Hepatocyte (in vitro differentiated cells): ENCODE data around the gene PHAF1. TPM values are rescaled to one million over a fixed set of nuclear protein-coding genes. Genes with fewer than 3 reads are reported as not detected.

Source experiments
- DNase-seq: peaks from one replicate; pipeline ENCODE4 v3.0.0-alpha.2; 2016; ENCODE audit warnings: low spot score
- H2AFZ ChIP-seq: fragments of 200-600 bp; sonication (generic); 2 replicates; pipeline ENCODE4 v1.6.0; 2016; ENCODE audit warnings: antibody characterized with exemption, mild to moderate bottlenecking
- H3K27ac ChIP-seq: fragments of 200-600 bp; sonication (generic); 2 replicates; pipeline ENCODE4 v1.5.1; 2016; ENCODE audit warnings: mild to moderate bottlenecking
- H3K27me3 ChIP-seq: fragments of 200-600 bp; sonication (generic); 2 replicates; pipeline ENCODE4 v1.6.1; 2016
- H3K36me3 ChIP-seq: fragments of 200-600 bp; sonication (generic); replicated peaks from 2 replicates; pipeline ENCODE4 v1.5.1; 2016; ENCODE audit warnings: low read depth; ENCODE audit not compliant: insufficient read depth
- H3K4me1 ChIP-seq: fragments of 200-600 bp; sonication (generic); 2 replicates; pipeline ENCODE4 v1.5.1; 2016; ENCODE audit warnings: mild to moderate bottlenecking, moderate library complexity; ENCODE audit not compliant: insufficient read depth
- H3K4me2 ChIP-seq: fragments of 200-600 bp; sonication (generic); 2 replicates; pipeline ENCODE4 v1.6.0; 2016
- H3K4me3 ChIP-seq: fragments of 200-600 bp; sonication (generic); 2 replicates; pipeline ENCODE4 v1.5.1; 2016; ENCODE audit warnings: mild to moderate bottlenecking
- H3K79me2 ChIP-seq: fragments of 200-600 bp; sonication (generic); 2 replicates; pipeline ENCODE4 v1.6.0; 2017; ENCODE audit warnings: mild to moderate bottlenecking
- H3K9me2 ChIP-seq: fragments of 200-600 bp; sonication (generic); replicated peaks from 2 replicates; pipeline ENCODE4 v1.6.0; 2017; ENCODE audit warnings: mild to moderate bottlenecking; ENCODE audit not compliant: insufficient read depth
- H3K9me3 ChIP-seq: fragments of 200-600 bp; sonication (generic); 2 replicates; pipeline ENCODE4 v1.5.1; 2016; ENCODE audit warnings: low read depth, mild to moderate bottlenecking
- H4K20me1 ChIP-seq: fragments of 200-600 bp; sonication (generic); 2 replicates; pipeline ENCODE4 v1.6.0; 2016; ENCODE audit warnings: mild to moderate bottlenecking; ENCODE audit not compliant: insufficient read depth, poor library complexity, severe bottlenecking
- CTCF ChIP-seq: fragments of 200-600 bp; sonication (generic); IDR thresholded peaks from 2 replicates; pipeline ENCODE4 v1.5.1; 2016; ENCODE audit warnings: antibody characterized with exemption, mild to moderate bottlenecking; ENCODE audit not compliant: poor library complexity
- EZH2 ChIP-seq: fragments of 200-600 bp; sonication (generic); IDR thresholded peaks from 2 replicates; pipeline ENCODE4 v1.6.1; 2016; ENCODE audit warnings: antibody characterized with exemption, mild to moderate bottlenecking, borderline replicate concordance
- EZH2phosphoT487 ChIP-seq: fragments of 200-600 bp; sonication (generic); IDR thresholded peaks from one replicate; pipeline ENCODE4 v1.6.1; 2018; ENCODE audit warnings: antibody characterized with exemption, mild to moderate bottlenecking, low read depth, moderate library complexity; ENCODE audit not compliant: unreplicated experiment, severe bottlenecking
- WGBS: methylation state at CpG from one replicate; pipeline ENCODE4 v1.1.6; 2016; ENCODE audit warnings: low lambda C conversion rate; ENCODE audit errors: missing lambda C conversion rate; 5-methylcytosine and 5-hydroxymethylcytosine counted together
- polyA plus RNA-seq: library from polyadenylated mRNA; unstranded; fragments of >200 nt; fragmentation: Nextera tagmentation; extraction: Ambion mirVana; gene quantifications from 2 replicates; pipeline ENCODE4 v1.2.1, GENCODE V29; 2016
- total RNA-seq: library from RNA; depleted of rRNA; stranded (reverse); fragments of >200 nt; gene quantifications from 2 replicates; pipeline ENCODE4 v1.2.3, GENCODE V29; 2014

PHAF1 gene
- total and polyA plus RNA-seq, 2 experiments from 2014 or later: 18.7 to 20.2 TPM

DNA sequence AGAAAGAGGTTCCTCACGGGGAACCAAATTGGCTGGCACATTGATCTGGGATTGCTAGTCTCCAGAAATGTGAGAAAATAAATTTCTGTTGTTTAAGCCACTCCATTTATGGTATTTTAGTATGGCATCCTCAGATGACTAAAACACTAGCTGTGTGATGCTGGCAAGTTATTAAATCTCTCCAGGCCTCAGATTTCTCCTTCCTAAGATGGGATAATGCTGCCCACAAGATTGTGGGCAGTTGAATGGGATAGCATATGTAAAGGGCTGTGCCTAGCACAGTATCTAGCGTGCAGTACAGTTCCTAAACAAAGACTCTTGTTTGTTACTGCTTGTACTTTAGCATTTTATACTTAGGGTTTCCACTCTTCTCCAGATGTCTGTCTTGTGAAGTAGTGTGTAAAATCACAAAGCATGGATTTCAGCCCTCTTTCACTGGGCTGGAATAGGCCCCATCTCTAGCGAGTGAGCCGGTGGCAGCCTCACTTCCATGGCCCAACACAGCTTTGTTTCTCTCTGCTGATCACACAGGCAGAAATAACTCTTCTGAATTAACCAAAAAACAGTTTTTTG lies 38.2 kb upstream of the PHAF1 start:
- no peaks in the 10 kb centered on the region for H3K27me3 ChIP-seq
- WGBS: 97% methylated on average over 4 of the region's 4 CpGs

DNA sequence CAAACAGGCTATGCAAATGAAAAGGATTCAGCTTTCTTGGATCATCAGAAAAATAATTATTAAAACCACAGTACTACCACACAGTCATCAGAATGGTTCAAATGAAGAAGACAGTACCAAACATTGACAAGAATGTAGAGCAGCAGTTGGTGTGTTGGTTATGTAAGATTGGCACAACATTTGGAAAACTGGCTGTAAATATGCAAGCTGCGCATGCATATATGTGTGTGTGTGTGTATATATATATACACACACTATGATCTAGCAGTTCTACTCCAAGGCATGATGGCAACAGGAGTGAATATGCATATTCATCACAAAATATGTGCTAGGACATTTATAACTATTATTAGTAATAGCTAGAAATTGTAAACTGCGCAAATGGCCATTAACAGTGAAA lies 34.4 kb upstream of the PHAF1 start:
- TF ChIP-seq EZH2: no peak
- TF ChIP-seq EZH2phosphoT487: no peak
- no peak for TF ChIP-seq CTCF
- no peaks in the 10 kb centered on the region for H3K36me3 ChIP-seq
- H4K20me1 ChIP-seq: no peaks in the 10 kb centered on the region
- H3K4me3 ChIP-seq: no peak overlapping the region
- no peaks in the 10 kb centered on the region for H3K79me2 ChIP-seq
- no peak for DNase-seq
- H3K27me3 ChIP-seq: no peaks in the 10 kb centered on the region
- H3K4me1 ChIP-seq: no peaks in the 10 kb centered on the region
- no peak overlapping the region for H3K27ac ChIP-seq
- H3K9me2 ChIP-seq: no peaks in the 10 kb centered on the region
- no peak overlapping the region for H2AFZ ChIP-seq
- no peaks in the 10 kb centered on the region for H3K9me3 ChIP-seq
- H3K4me2 ChIP-seq: no peak overlapping the region
- 100% methylated on average over 2 of the region's 2 CpGs for WGBS

More for the DNA sequence above, 38.2 kb upstream of the PHAF1 start:
- Histone ChIP-seq H3K4me1 (no peaks in the 10 kb centered on the region), H4K20me1 (no peaks in the 10 kb centered on the region), H3K27ac (no peak overlapping the region), H2AFZ (no peak overlapping the region), H3K79me2 (peaks cover 3% of the 10 kb centered on the region), H3K9me2 (no peaks in the 10 kb centered on the region), H3K9me3 (no peaks in the 10 kb centered on the region), H3K4me3 (no peak overlapping the region), H3K36me3 (no peaks in the 10 kb centered on the region), H3K4me2 (no peak overlapping the region)
- DNase-seq: no peak
- no peak for TF ChIP-seq EZH2phosphoT487
- no peak for TF ChIP-seq CTCF

DNA sequence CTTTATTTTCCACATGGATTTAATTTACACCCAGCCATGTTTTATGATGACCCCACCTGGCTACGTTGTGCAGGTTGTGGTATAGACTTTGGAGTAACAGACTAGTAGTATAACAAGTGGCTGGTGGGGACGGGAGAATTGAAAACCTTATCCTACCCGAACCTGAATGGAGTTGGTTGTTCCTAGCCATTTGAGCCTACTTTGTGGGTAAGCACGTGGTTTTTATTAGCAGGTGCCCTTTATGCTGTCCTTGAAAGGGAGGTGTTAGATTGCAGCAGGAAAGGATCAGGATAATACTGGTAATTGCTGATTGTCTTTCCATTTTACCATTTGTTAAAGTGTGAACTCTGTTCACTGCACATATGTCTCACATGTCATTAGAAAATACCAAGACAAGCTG lies 31.9 kb upstream of the PHAF1 start:
- no peaks in the 10 kb centered on the region for H3K9me3 ChIP-seq
- no peaks in the 10 kb centered on the region for H3K79me2 ChIP-seq
- no peak overlapping the region for H3K4me2 ChIP-seq
- H3K36me3 ChIP-seq: no peaks in the 10 kb centered on the region
- H3K9me2 ChIP-seq: no peaks in the 10 kb centered on the region
- H3K27ac ChIP-seq: no peak overlapping the region
- WGBS: 93% methylated on average over 4 of the region's 4 CpGs
- no peaks in the 10 kb centered on the region for H3K27me3 ChIP-seq
- H4K20me1 ChIP-seq: no peaks in the 10 kb centered on the region
- no peak overlapping the region for H2AFZ ChIP-seq
- no peak for DNase-seq
- H3K4me1 ChIP-seq: no peaks in the 10 kb centered on the region
- no peak for TF ChIP-seq EZH2phosphoT487
- no peak for TF ChIP-seq CTCF
- no peak for TF ChIP-seq EZH2
- H3K4me3 ChIP-seq: no peak overlapping the region

DNA sequence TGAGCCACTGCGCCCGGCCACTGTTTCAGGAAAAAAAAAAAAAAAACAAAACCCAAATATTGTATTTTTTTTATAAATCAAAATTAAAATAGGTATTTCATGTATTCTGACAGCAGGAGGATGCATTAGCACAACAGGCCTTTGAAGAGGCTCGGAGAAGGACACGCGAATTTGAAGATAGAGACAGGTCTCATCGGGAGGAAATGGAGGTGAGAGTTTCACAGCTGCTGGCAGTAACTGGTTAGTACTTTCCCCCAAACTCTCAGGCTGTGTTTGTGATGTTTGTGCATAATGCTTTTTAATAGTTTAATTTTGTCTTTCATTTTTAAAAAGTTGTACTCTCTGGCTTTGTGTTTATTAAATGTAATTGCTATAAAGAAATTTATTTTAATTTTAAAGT lies 27.6 kb upstream of the PHAF1 start:
- H3K4me3 ChIP-seq: no peak overlapping the region
- H3K36me3 ChIP-seq: no peaks in the 10 kb centered on the region
- no peaks in the 10 kb centered on the region for H3K9me2 ChIP-seq
- H3K4me1 ChIP-seq: no peaks in the 10 kb centered on the region
- no peaks in the 10 kb centered on the region for H4K20me1 ChIP-seq
- H3K79me2 ChIP-seq: no peaks in the 10 kb centered on the region
- TF ChIP-seq CTCF: no peak
- no peak for TF ChIP-seq EZH2
- TF ChIP-seq EZH2phosphoT487: no peak
- DNase-seq: no peak
- no peak overlapping the region for H2AFZ ChIP-seq
- no peaks in the 10 kb centered on the region for H3K9me3 ChIP-seq
- WGBS: 97% methylated on average over 6 of the region's 6 CpGs
- H3K27ac ChIP-seq: no peak overlapping the region
- H3K27me3 ChIP-seq: no peaks in the 10 kb centered on the region
- no peak overlapping the region for H3K4me2 ChIP-seq
